Non-pigmented ciliary epithelial cell (primary cell): Measurements from ENCODE around the gene C2orf66.

ENCODE experiments used
- DNase-seq: peaks from one replicate; pipeline ENCODE4 v3.0.0-alpha.2; 2010; ENCODE audit warnings: low read depth

C2orf66 gene

DNA sequence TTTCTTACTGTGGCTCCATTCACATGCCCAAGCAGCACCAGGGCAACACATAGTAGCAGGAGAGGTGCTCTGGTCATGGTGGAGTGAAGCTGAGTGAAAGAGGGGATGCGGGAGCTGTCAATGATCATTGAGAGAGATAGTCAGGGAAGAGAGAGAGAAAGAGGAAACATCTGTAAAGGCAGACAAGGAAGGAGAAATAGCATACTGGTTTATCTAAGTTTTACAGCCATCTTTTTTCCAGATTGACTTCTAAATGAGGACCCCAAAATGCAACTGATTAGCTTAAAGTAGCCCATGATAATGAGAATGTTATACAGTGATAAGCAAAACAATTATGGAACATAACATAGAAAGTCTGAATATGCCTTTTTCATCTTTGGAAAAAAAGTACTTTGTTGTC, at the start of gene C2orf66:
TSS of gene C2orf66 (minus strand) at position 96 of the 400 bp plus-strand sequence. CDS start at position 77, 19 bp downstream.
- no peak for DNase-seq

DNA sequence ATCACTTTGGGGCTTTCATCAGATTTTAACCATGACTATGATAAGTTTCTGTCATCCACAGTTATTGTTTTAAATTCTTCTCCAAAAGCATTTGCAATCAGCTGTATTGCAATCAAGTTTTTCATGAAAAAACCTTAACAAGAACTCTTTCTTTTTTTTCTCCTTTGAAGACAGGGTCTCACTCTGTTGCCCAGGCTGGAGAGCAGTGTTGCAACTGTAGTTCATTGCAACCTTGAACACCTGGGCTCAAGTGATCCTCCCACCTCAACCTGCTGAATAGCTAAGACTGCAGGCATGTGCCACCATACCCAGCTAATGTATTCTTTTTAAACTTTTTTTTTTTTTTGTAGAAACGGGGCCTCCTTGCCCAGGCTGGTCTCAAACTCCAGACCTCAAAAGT, 45.5 kb upstream of the C2orf66 start:
- DNase-seq: no peak

DNA sequence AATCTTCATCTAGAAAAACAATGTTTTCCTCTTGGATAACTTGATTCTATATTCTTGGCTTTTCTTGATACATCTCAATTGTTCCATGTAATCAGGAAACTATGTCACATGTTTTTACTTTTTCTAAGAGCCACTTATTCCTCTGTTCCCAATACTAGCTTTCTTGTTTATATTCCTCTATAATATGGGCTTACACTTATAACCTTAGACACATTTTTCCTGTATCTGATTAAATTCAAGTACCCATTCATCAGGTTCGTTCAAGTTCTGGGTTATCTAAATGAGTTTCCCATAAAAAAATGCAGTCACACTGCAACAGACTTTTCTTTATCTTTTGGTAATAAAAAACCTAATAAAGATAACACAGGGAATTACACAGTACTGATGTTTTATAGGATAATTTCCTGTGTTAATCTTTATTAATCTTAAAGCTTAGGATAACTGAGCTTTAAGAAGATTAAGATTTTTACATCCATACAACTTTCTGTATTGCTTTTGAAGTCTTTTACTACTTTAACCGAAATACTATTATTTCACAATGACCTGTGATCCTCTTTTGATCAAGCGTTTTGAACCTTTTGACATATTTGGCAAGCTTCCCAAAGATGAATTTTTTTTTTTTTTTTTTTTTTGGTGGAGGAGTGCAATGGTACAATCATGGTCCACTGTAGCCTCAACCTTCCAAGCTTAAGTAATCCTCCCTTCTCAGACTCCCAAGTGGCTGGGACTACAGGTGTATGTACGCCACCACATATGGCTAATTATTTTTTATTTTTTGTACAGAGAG, 44.3 kb upstream of the C2orf66 start:
- DNase-seq: no peak

DNA sequence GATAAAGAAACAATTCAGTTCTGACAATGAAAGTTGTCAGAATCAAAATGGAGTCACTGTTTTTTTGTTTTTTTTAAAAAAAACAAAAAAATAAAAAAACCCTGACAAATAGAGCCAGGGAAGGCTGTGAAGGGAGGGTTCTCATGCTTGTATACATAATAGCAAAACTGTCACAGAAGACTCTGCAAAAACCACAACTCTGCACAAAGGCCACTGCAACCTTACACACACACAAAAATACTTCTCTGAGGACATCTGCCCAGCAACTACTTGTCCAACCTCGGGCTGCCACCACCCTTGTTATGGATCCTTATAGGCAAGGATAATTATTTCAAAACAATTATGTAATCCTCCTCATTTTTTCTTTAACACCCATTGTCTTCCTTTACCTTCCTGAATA, 41.9 kb upstream of the C2orf66 start:
- DNase-seq: no peak

DNA sequence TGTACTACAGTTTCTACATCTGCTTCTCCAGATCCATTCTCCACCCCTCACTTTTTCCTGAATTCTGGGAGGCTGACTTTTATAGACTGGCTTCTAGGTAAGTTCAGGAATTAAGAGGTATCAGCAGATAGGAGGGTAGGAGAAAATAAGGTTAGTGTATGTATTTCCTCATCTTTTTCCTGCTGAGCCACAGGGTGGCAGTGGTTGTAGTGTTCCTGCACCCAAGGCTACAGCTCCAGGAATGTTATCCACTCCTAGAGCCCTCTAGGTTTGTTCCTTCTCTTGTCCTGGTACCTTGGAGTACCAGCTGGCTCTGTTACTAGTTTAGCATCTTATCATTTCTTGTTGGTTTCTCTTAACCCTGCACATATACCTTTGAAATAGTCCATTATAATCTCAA, 40.7 kb upstream of the C2orf66 start:
- peak; percentile 9 for DNase-seq

DNA sequence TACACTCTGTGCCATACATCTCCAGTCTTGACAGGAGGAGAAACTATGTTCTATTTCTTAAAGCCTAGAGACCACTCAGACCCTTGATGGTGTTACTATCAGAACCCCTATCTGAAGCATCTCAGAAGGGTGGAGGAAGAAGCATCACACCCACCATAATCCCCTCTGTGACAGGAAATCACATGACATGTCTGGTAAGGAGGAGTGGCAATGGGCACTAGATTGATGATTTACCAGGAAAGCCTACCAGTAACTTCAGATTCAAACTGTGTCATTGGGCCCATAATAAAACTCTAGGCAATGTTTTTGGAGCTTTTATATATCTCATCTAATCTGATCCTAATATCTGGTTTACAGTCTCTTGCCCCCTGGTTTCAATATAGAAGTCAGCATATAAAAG, 37.1 kb upstream of the C2orf66 start:
- DNase-seq: no peak

DNA sequence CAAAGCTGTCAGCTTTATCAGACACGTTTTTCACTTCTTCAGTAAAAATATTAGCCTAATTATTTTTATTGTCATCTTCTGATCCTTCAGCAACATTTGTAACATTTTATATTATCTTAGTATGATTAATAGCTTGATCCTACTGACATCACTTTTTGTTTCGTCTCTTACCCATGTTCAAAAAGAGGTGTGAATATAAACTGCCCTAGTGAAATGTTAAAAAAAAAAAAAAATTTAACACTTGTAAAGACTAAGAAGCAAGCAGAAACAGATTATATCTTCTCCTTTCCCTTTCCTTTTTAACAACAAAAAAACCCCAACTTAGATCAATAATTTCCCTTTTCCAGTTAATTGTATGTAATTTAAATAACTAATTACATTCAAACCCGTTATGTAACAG, 36.2 kb upstream of the C2orf66 start:
- no peak for DNase-seq

DNA sequence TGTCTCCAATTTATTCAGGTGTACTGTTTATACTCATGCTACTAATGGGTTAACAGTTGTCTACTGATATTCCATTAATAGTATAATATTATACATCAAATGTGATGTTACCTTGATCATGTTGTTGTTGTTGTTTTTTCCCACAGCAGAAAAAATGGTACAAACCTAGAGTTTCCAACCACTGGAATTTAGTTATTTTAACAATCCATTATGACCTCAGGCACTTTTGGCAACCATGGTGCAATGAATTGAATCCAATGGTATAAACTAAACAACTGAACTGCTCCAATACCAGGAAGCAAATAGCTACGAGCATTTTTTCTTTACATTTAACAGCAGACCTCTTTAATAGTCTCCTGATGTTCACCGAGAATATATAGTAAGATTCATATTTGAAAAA, 31.0 kb upstream of the C2orf66 start:
- no peak for DNase-seq

DNA sequence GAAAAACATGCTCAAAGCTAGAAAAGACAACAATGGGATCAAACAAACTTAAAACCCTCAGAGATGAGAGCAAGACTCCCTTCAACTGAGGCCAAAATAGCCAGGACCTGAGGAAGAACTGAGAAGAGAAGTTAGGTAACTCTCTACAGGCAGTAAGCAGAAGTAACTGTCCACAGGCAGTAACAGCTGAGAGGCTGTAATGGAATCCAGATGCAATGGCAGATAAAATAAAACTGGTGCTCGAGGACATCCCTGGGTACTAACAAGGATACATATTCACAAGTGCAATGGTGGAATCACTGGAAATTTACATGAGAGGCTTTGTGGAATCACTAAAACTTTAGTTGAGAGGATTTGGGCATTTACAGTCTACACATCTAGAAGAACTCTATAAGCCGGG, 30.4 kb upstream of the C2orf66 start:
- no peak for DNase-seq

DNA sequence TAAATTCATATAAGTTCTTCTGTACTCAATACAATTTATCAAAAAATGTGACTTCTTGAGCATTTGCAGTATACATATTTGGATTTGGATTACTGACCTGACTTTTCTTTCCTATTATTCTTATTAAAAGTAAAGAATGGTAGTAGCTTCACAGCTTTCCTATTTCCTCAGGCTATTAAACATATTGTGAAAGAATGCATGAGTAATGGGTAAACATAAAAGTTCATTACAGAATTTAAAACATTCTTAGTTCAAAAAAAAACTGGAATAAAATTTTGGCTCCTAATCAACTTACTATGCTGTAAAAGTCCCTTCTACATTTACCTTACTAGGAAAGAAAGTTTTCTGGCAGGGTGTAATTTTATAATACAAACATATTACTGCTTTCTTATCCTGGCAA, 27.3 kb upstream of the C2orf66 start:
- DNase-seq: no peak

DNA sequence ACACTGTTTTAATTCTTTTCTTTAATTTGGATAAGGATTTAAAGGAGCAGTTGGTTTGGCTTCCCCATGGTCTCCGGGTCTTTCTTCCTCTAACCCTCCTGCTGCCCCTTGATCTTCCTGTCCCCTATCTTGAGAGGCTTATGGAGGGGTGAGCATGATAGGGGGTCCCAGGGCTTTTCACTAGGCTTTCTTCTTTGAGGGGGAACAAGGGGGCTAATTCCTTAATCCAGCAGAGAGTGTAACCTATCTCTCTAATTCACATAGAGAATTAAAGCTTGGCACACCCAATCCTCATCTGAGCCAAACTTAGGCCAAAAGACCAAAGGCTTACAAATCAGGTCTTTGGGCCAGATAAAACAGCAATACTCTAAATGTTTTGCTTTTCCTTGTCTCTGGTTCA, 21.5 kb upstream of the C2orf66 start:
- DNase-seq: no peak

DNA sequence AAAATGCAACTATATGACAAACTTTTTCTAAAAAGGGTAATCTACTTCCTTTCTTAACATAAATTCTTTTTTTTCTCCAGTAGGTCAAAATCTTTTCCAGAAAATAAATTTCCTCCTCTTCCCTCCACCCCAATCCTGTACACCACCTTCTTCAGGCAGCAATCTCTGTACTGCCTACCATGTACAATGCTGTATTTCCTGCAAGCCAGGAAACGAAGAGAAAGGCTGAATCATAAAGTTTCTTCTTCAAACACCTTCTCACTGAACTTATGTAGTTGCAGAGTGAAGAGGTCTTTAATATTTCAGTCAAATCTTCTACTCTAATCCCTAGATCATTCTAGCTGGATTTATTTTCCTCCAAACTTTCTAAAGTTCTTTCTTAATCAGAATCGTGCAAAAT, 18.2 kb upstream of the C2orf66 start:
- DNase-seq: no peak

DNA sequence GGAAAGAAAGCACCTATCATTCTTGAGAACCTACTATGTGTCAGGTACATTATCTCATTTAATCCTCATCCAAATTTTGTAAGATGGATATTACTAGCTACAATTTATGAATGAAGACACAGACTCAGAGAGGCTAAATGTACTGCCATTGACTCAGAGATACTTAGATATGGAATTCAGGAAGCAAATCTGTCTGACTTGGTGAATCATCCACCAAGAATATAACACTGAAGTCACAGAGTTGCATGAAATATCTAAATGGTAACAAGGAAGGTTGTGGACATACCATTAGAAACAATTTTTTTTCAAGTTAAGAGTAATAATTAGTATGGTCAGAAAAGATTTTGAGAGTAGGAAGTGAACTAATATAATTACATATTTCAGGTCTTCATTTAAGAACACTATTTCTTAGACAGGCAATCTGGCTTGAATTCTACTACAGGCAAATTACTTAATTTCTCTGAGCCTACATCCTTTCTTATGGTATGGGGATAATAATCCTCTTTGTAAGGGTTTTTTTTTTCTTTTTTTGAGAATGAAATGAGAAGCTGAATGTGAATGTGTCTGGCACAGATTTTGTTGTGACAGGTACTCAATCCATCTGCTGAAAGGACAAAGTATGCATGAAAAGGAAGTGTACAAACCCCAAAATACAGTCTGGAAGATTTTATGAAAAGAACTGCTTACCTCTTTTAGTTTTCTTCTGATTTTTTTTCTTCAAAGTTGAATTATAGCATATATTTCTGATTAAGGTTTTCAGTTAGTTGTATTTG, 14.8 kb upstream of the C2orf66 start:
- peak; percentile 80 for DNase-seq

DNA sequence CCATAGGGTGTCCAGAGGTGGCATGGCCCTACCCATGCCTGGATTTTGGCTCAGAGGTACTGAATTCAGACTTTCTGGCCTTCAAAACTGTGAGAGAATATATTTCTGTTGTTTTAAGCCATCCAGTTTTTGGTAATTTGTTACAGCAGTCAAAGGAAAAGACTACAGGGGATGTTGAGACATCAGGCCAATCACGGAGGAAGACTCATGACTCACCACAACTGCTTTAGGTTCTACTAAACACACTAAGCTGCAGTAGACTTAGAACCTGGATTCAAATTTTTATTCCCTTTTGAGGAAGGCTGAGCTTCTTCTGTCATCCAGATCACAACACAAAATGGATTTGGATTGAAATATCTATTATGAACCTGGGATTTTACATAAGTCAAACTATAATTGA, 12.0 kb upstream of the C2orf66 start:
- DNase-seq: no peak

DNA sequence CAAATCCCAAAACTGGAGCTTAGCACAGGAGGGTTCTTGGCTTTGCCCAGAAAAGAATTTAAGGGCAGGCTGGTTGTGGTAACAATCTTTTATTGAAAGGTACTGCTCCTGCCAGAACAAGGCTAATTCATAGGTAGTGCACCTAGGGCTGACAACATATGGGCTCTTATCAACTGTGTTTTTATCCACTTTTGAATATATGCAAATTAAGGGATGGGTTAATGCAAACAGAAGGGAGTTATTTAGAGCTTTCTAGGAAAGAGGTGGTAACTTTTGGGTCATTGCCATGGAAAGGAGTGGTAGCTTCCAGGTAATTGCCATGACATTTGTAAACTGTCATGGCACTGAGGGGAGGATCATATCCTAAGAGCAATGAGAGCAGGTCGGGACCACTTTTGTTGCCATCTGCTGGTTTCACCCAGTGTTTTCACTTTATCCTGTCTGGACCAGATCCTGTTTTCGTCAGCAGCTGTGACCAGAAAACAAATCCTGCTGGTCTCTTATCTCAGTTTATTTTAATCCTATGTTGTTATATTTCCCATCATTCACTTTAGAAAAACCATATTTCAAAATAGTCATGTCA, 981 bp downstream of the C2orf66 start:
- no peak for DNase-seq

DNA sequence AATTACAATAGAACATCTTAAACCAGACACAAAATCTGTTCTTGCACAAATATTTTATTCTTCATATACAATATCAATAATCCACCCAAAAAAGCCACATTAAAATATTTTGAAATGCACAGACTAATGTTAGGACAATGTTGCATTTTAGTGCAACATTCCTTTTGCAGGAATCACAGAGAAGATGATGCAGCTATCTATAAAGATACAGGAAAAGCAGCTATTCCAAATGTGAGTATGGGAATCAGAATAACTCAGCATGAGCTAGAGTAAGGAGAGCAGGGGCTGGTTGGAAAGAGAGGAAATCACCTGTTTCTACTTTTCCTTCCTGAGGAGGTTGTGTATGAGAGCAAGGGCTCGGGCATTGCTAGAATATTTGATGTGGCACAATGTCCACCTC, 4.8 kb downstream of the C2orf66 start:
- DNase-seq: no peak

DNA sequence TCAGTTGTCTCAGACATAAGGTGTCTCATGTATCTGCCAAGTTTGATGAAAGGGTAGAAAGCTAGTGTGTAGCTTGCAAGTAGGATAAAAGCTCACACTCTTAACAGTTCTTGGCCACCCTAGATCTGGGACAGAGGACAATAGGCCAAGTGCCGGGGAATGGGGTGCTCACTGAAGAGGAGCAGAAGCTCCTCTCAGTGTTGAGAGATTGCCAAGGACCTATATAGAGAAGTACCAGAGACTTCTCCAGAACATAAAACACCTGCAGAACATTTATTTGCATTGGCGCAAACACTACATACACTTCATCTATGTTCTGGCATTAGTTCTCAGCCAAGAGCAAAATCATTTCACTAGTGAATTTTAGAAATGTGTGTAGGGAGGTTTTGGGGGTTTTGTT, 6.8 kb downstream of the C2orf66 start:
- DNase-seq: no peak

DNA sequence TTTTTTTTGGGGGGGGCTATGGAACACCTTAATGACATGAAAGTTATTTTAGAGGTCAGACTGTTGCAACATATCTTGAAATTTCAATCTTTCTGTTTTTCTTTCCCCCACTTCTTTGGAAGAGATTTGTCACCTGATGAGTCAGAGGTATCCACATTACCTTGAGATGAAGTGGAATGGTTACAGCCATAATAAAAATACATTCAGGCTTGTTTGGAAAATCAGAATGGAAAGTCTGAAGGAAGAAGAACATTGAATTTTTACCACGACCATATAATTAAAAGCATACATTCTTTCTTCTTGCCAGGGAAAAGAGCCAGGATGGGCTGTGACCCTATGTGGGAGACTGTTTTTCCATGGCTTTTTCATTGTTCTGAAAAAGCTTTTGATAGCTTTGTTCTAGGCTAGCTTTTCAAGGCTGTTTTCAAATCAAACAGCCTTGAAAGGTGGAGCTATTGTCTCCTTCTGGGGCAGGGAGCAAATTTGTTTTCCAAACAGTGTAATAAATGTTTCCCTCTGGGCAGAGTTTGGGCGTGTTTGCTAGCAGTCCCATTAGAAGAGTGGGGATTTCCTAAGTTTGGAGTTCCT, 7.4 kb downstream of the C2orf66 start:
- no peak for DNase-seq

DNA sequence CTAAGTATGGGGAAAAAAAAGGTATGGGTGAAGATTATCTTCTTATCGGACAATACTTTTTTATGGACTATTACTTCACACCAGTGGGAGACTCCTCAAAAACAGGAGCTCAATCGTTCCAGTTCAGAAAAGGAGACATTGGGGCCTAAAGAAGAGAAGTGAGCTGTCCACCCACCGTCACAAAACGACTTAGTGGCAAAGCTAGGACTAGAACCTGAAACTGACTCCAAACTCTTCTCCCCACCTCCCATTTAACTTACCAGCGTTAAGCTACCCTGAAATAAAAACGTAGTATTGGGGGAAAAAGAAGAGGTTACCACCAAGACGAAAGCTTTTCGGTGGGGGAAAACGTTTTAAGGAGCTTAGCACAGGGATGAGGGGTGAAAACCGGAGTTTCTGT, 10.2 kb downstream of the C2orf66 start:
- DNase-seq: no peak

DNA sequence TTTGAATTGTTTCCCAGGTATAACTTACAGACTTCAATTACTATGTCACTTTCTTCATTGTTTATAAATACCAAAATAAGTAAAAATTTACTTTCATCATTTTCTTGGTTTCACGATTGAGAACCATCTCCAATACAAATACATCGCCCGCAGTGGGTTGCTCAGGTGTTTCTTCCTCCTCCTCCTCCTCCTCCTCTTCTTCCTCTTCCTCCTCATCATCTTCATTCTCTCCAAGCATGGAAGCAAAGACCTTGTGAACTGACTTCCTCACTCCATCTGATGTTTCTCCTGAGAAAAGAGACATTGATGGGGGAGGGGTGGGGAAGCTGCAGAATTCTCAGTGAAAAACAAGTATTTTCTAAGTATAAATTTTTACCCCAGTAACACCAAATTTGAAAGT, 16.3 kb downstream of the C2orf66 start:
- no peak for DNase-seq

DNA sequence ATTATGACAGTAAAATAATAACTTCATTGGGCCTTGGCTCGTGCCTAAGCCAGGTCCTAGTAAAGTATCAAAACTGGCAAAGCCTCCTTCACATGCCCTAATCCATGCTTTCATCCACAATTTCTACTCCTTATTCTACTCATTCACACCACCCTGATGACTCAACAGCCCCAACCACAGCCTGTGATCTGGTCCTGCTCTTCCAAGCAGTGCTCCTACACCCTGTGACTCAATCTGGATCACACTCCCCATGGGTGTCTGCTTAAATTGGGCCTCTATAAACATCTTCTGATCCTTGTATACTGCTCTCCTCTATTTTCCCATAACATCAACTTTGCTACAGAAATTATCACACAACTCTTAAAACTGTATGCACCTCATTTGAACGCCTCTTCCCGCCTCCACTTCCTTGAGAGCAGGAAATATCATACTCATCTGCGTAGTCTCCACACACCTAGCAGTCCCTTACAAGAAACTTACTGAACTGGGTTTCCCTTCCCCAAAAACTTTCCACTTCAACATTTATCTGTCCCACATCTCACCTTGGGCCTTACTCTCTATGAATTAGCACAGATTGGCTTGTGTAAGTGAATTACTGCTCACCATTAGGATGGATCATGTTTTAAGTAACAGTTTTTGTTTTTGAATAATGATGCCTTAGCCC, 25.6 kb downstream of the C2orf66 start:
- DNase-seq: peak; percentile 35

DNA sequence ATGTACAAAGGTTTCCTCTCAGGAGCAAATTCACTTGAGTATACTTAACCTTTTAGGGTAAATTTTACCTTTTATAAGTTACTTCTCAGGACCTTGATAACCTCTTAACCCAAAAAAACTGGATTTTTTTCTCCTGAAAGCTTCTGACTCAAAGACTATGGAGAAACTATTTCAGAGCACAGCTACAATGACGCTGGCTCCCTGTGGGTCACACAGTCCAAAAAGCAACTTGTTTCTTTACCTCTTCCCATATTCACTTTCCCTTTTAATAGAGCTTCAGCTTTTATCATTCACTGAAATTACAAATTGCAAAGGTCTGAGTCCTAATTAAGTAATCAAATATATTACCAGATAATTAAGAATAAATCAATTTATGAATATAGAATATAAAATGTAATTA, 42.1 kb downstream of the C2orf66 start:
- DNase-seq: no peak

DNA sequence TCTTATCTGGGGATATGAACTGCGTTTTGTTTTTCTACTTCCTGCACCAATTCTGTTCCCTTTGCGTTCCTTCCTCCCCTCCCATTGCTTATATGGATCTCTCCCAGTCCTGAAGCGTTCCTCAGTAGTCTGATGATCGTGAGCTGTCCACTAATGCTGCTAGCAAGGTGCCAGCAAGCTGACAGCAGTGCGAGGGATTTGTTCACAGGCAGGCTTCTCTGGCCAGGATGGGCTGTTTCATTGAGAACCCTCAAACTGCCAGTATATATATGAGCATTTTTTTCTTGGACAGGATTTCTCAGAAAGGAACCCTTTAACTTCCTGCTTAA, 49.8 kb downstream of the C2orf66 start:
- DNase-seq: no peak
